GM15510 (cell line): ENCODE results near the gene GRIA1.

ENCODE experiments used
- POLR2A ChIP-seq: IDR thresholded peaks from 3 replicates; pipeline ENCODE4 v1.6.1; 2011; ENCODE audit warnings: borderline replicate concordance; ENCODE audit not compliant: insufficient read length; ENCODE audit errors: extremely low read depth

GRIA1 gene

GRCh38 chr5:153610009-153610408 is 119.5 kb downstream of the GRIA1 start:
- no peak for TF ChIP-seq POLR2A

GRCh38 chr5:153610811-153611210 is 120.3 kb downstream of the GRIA1 start:
- no peak for TF ChIP-seq POLR2A

- TF ChIP-seq POLR2A: no peak
These were observed 122.7 kb downstream of the GRIA1 start for GRCh38 chr5:153613144-153613543.

- no peak for TF ChIP-seq POLR2A
These were observed 123.2 kb downstream of the GRIA1 start for GRCh38 chr5:153613672-153614071.

- no peak for TF ChIP-seq POLR2A
These were observed 126.7 kb downstream of the GRIA1 start for GRCh38 chr5:153617190-153617589.

- TF ChIP-seq POLR2A: no peak
These were observed 127.8 kb downstream of the GRIA1 start for GRCh38 chr5:153618307-153618706.

GRCh38 chr5:153618867-153619266 is 128.4 kb downstream of the GRIA1 start:
- TF ChIP-seq POLR2A: no peak

GRCh38 chr5:153619771-153620170 is 129.3 kb downstream of the GRIA1 start:
- TF ChIP-seq POLR2A: no peak

GRCh38 chr5:153623124-153623523 is 132.7 kb downstream of the GRIA1 start:
- TF ChIP-seq POLR2A: no peak

- no peak for TF ChIP-seq POLR2A
These were observed 133.4 kb downstream of the GRIA1 start for GRCh38 chr5:153623751-153624450.

GRCh38 chr5:153624451-153624765 is 133.9 kb downstream of the GRIA1 start:
- TF ChIP-seq POLR2A: no peak

- no peak for TF ChIP-seq POLR2A
These were observed 135.4 kb downstream of the GRIA1 start for GRCh38 chr5:153625826-153626354.

- no peak for TF ChIP-seq POLR2A
These were observed 136.4 kb downstream of the GRIA1 start for GRCh38 chr5:153626836-153627235.

GRCh38 chr5:153629027-153629895 is 138.8 kb downstream of the GRIA1 start:
- no peak for TF ChIP-seq POLR2A

GRCh38 chr5:153630546-153630945 is 140.1 kb downstream of the GRIA1 start:
- no peak for TF ChIP-seq POLR2A
